Cardiac fibroblast (primary cell): Measurements from ENCODE around the gene TIGD1.

ENCODE experiments used
- DNase-seq, 2 donors: peaks; one replicate each; pipeline versions ENCODE4 v3.0.0 to v3.0.0-alpha.2; 2010; ENCODE audit warnings: low read depth in 2 of 2
- H3K4me3 ChIP-seq, 2 donors: replicated peaks in 1 of 2; 1 replicate in 1 of 2; 2 replicates in 1 of 2; pipeline ENCODE4 v1.5.1; 2011; ENCODE audit warnings: low read depth in 2 of 2, low read length in 2 of 2, mild to moderate bottlenecking in 2 of 2, moderate library complexity in 1 of 2
- TF ChIP-seq, protein P1 (sequence below): IDR thresholded peaks from one replicate; pipeline ENCODE4 v1.5.1; 2011; ENCODE audit warnings: low read depth, mild to moderate bottlenecking, low read length, inconsistent platforms

TIGD1 gene

DNA sequence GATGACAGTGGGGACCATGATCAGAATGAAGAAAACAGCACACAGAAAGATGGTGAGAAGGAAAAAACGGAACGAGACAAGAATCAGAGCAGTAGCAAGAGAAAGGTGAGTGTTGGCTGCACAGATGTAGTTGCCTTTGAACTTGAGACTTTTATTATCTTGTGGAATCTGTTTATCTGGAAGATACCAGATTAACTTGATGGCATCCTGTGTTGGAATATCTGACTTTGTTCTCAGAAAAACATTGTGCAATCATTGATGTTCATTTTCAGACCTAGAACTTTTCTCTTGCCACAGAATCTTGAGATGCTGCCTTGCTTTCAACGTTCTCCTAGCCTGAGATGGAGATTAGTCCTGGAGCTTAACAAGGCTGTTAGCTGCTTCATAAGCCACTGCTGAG is 6.1 kb upstream of the TIGD1 start:
- H3K4me3 ChIP-seq: no peak overlapping the region
- TF ChIP-seq, protein P1, sequence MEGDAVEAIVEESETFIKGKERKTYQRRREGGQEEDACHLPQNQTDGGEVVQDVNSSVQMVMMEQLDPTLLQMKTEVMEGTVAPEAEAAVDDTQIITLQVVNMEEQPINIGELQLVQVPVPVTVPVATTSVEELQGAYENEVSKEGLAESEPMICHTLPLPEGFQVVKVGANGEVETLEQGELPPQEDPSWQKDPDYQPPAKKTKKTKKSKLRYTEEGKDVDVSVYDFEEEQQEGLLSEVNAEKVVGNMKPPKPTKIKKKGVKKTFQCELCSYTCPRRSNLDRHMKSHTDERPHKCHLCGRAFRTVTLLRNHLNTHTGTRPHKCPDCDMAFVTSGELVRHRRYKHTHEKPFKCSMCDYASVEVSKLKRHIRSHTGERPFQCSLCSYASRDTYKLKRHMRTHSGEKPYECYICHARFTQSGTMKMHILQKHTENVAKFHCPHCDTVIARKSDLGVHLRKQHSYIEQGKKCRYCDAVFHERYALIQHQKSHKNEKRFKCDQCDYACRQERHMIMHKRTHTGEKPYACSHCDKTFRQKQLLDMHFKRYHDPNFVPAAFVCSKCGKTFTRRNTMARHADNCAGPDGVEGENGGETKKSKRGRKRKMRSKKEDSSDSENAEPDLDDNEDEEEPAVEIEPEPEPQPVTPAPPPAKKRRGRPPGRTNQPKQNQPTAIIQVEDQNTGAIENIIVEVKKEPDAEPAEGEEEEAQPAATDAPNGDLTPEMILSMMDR: no peak
- no peak for DNase-seq

DNA sequence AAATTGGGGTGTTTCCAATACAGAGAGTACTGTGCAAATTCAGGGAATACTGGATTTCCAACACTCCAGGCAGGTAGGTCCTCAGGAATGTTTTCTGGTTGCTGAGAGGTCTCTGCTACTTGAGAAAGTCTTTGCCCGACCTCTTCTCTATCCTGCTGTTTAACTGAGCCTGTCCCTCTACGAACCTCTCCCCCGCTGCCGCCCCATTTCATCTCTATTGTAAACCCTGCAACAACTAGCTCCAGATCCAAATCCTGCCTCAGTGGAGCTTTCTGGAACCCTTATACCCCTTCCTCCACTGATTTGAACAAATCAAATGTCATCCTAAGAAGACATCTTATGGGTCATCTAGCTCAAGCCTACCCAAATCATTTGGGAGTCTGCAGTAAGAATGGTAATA is 1.4 kb upstream of the TIGD1 start:
- no peak for DNase-seq
- TF ChIP-seq, protein P1: no peak
- peak overlapping the region; percentile 86 to 87 for H3K4me3 ChIP-seq

DNA sequence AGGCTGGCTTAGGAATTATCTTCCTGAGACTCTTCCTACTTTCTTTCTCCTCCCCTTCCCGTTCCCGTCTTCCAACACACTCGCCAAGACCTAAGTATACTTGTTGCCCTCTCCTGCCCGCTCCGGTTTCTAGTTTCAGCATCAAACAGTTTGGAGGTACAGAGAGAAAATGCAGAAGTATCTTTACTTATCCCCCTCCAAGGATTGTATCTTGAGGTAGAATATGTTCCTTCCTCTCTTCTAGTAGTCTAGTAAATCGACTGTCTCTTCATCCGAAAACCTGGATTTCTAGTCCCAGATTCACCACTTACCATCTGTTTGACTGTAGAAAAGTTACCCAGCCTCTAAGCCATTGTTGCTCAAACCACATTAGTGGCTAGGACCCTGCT is 887 bp upstream of the TIGD1 start:
- H3K4me3 ChIP-seq: peak overlapping the region; percentile 86 to 87
- DNase-seq: no peak
- TF ChIP-seq, protein P1: no peak

DNA sequence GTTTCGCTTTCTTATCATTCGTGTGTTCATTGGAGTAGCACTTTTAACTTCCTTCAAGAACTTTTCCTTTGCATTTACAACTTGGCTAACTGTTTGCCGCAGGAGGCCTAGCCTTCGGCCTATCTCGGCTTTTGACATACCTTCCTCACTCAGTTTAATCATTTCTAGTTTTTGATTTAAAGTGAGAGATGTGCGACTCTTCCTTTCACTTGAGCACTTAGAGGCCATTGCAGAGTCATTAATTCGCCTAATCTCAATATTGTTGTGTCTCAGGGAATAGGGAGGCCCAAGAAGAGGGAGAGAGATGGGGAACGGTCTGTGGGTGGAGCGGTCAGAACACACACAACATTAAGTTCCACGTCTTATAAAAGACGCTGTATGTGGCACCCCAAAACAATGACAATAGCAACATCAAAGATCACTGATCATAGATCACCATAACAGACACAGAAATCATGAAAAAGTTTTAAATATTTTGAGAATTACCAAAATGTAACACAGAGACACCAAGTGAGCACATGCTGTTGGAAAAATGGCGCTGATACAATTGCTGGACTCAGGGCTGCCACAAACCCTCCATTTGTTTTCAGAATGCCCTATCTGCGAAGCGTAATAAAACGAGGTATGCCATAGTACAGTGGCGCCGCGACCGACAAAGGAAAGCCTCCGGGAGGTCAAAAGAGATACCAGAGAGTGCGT is 553 bp downstream of the TIGD1 start:
- peak in 1 of 2 donors; percentile 14 for DNase-seq
- H3K4me3 ChIP-seq: peak overlapping the region; percentile 86 to 87
- TF ChIP-seq, protein P1: no peak

DNA sequence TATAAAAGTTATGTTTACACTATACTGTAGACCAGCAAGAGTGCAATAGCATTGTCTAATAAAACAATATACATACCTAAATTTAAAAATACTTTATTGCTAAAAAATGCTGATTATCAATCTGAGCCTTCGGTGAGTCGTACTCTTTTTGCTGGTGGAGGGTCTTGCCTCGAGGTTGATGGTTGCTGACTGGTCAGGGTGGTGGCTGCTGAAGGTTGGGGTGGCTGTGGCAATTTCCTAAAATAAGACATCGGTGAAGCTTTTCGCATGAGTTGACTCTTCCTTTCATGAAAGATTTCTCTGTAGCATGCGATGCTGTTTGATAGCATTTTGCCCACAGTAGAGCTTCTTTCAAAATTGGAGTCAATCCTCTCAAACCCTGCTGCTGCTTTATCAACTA is 2.4 kb downstream of the TIGD1 start:
- DNase-seq: no peak
- no peak overlapping the region for H3K4me3 ChIP-seq
- TF ChIP-seq, protein P1: no peak

DNA sequence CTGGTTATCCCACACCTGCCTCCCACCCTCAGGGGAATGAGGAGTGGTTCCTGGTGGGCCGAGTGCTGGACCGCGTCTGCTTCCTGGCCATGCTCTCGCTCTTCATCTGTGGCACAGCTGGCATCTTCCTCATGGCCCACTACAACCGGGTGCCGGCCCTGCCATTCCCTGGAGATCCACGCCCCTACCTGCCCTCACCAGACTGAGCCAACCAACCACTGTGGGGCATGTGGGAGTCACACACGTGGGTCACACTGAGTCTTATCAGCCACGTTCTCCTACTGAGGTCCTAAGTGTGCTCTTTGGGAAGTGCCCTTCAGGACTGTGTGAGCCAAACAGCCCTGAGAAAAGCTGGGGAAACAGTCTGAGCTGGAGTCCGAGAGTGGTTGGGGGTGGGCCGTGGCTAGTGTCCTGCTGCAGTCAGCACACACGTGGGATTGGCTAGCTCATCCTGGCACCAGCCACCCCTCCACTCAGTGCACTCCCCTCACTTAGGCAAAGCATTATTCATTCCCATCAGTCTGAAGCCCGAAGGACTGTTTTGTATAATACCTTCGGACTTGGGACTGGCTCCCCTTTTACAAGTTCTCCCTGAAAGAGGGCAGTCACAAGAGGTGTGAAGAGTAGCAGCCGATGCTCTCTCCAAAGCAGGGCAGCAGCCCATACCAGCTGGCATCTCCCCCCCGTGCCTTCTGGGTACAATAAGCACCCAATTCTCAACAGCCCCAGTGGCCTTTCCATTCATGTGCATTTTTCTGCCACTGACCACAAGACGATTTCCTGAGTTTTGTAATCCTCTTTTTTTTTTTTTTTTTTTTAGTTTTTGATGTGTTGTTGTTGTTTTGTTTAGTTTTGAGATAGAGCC is 4.6 kb downstream of the TIGD1 start:
- TF ChIP-seq, protein P1: no peak
- no peak for DNase-seq

More for the DNA sequence above, 4.6 kb downstream of the TIGD1 start:
- H3K4me3 ChIP-seq: no peak overlapping the region
